Left ventricle myocardium superior (tissue), 1 donor: ENCODE data around the gene SEC14L2. TPM values are rescaled to one million over a fixed set of nuclear protein-coding genes. Genes with fewer than 3 reads are reported as not detected.
"Not testable (repeated sequence)": the region's sequence is repeated elsewhere in the genome, so short reads cannot be mapped to it uniquely, and the experiment has no call there.

Source experiments
- ATAC-seq: fragments of 200-7000 bp; cut with Tn5 transposase; one replicate; pipeline ENCODE4 v1.9.1; 2020; ENCODE audit warnings: mild to moderate bottlenecking, moderate library complexity
- DNase-seq: peaks from one replicate; pipeline ENCODE4 v3.0.0-alpha.2; 2020
- intact Hi-C: fragments of 100-400 bp; cut with micrococcal nuclease; formaldehyde crosslinking; loops from one replicate; pipeline ENCODE4 v1.11.0; 2022
- total RNA-seq: library from RNA; stranded (reverse); fragmentation: NEBNext Ultra II Directional; extraction: Animal tissue kit (Norgen Biotek cat#: 25700); gene quantifications from one replicate; pipeline ENCODE4 v1.2.1, GENCODE V29; 2021
- donor health status: DM: no; HTN: yes; CAD: no; lungs with severe emphysema.

SEC14L2 gene
- total RNA-seq, 1 donor from 2014 or later, result 0.82 TPM

GRCh38 chr22:30439226-30439625 lies 42.4 kb downstream of the SEC14L2 start:
- no peak for ATAC-seq
- intact Hi-C loops, result no loop called here
- DNase-seq, result no peak

- intact Hi-C loops, result no loop called here
- no peak for ATAC-seq
- no peak for DNase-seq
Observed at GRCh38 chr22:30439836-30440235, 43.0 kb downstream of the SEC14L2 start.

GRCh38 chr22:30441088-30441487 lies 44.3 kb downstream of the SEC14L2 start:
- ATAC-seq, result no peak
- no peak for DNase-seq
- intact Hi-C loops, result no loop called here

- DNase-seq, result no peak
- intact Hi-C loops, result no loop called here
- peak; percentile 30 for ATAC-seq
Observed at GRCh38 chr22:30444632-30445437, 48.0 kb downstream of the SEC14L2 start.

- intact Hi-C loops, result no loop called here
- DNase-seq, result no peak
Observed at GRCh38 chr22:30445438-30446145, 48.8 kb downstream of the SEC14L2 start.

GRCh38 chr22:30447656-30448055 lies 50.8 kb downstream of the SEC14L2 start:
- ATAC-seq, result no peak
- no peak for DNase-seq
- intact Hi-C loops, result no loop called here

More at GRCh38 chr22:30445438-30446145, 48.8 kb downstream of the SEC14L2 start:
- no peak for ATAC-seq

- intact Hi-C loops, ATAC-seq, DNase-seq: not testable (repeated sequence)
Observed at GRCh38 chr22:30451488-30451887, 54.7 kb downstream of the SEC14L2 start.

GRCh38 chr22:30452861-30453260 lies 56.0 kb downstream of the SEC14L2 start:
- intact Hi-C loops, result no loop called here
- DNase-seq (no peak), ATAC-seq (no peak)

GRCh38 chr22:30453731-30454510 lies 57.1 kb downstream of the SEC14L2 start:
- DNase-seq (no peak), ATAC-seq (no peak)
- intact Hi-C loops, result no loop called here

- DNase-seq (no peak), ATAC-seq (no peak)
- intact Hi-C loops, result no loop called here
Observed at GRCh38 chr22:30455075-30455840, 58.4 kb downstream of the SEC14L2 start.

GRCh38 chr22:30457981-30458380 lies 61.2 kb downstream of the SEC14L2 start:
- ATAC-seq, result no peak
- no peak for DNase-seq
- intact Hi-C loops, result no loop called here

- no peak for DNase-seq
- ATAC-seq, result no peak
- intact Hi-C loops, result no loop called here
Observed at GRCh38 chr22:30459181-30460052, 62.6 kb downstream of the SEC14L2 start.

- intact Hi-C loops, result no loop called here
- ATAC-seq (no peak), DNase-seq (no peak)
Observed at GRCh38 chr22:30460147-30460546, 63.3 kb downstream of the SEC14L2 start.

GRCh38 chr22:30460555-30460954 lies 63.7 kb downstream of the SEC14L2 start:
- intact Hi-C loops, ATAC-seq, DNase-seq: not testable (repeated sequence)

- DNase-seq, result no peak
- intact Hi-C loops, result no loop called here
- no peak for ATAC-seq
Observed at GRCh38 chr22:30469165-30469564, 72.3 kb downstream of the SEC14L2 start.

- ATAC-seq (no peak), DNase-seq (no peak)
- intact Hi-C loops, result no loop called here
Observed at GRCh38 chr22:30470655-30471054, 73.8 kb downstream of the SEC14L2 start.

GRCh38 chr22:30471616-30472318 lies 74.9 kb downstream of the SEC14L2 start, which contains the start of gene SEC14L3:
TSS of gene SEC14L3 (minus strand) at chr22:30472017. CDS start at chr22:30471958, 59 bp downstream.
- intact Hi-C loops, result no loop called here
- DNase-seq, result no peak
- ATAC-seq, result no peak
